MM.1S (cell line): ENCODE results near the gene SLFN5.

Experiments
- DNase-seq: peaks from one replicate; pipeline ENCODE4 v3.0.0-alpha.2; 2015
- H2AFZ ChIP-seq: fragments of 300-600 bp; sonication (generic); 2 replicates; pipeline ENCODE4 v1.6.0; 2016; ENCODE audit warnings: antibody characterized with exemption, low read length
- H3F3A ChIP-seq: fragments of 300-600 bp; sonication (generic); 2 replicates; pipeline ENCODE4 v1.6.1; 2016; ENCODE audit warnings: mild to moderate bottlenecking, antibody characterized with exemption, low read length, moderate library complexity, mixed read lengths; ENCODE audit not compliant: insufficient read depth
- H3K27ac ChIP-seq: fragments of 300-600 bp; sonication (generic); 2 replicates; pipeline ENCODE4 v1.5.1; 2016; ENCODE audit warnings: mild to moderate bottlenecking, low read length
- H3K27me3 ChIP-seq: fragments of 300-600 bp; sonication (generic); replicated peaks from 2 replicates; pipeline ENCODE4 v1.6.0; 2016; ENCODE audit warnings: low read length; ENCODE audit not compliant: insufficient read depth
- H3K36me3 ChIP-seq: fragments of 300-600 bp; sonication (generic); replicated peaks from 2 replicates; pipeline ENCODE4 v1.6.1; 2016; ENCODE audit warnings: mild to moderate bottlenecking, low read length, mixed read lengths; ENCODE audit not compliant: insufficient read depth
- H3K4me1 ChIP-seq: fragments of 300-600 bp; sonication (generic); 2 replicates; pipeline ENCODE4 v1.6.1; 2016; ENCODE audit warnings: low read length, mixed read lengths
- H3K4me2 ChIP-seq: fragments of 300-600 bp; sonication (generic); 2 replicates; pipeline ENCODE4 v1.6.0; 2016; ENCODE audit warnings: low read depth, low read length
- H3K4me3 ChIP-seq: fragments of 300-600 bp; sonication (generic); 2 replicates; pipeline ENCODE4 v1.5.1; 2016; ENCODE audit warnings: low read length, mixed read lengths
- H3K79me2 ChIP-seq: fragments of 300-600 bp; sonication (generic); 2 replicates; pipeline ENCODE4 v1.6.1; 2016; ENCODE audit warnings: mixed run types, low read length, mixed read lengths
- H3K9ac ChIP-seq: fragments of 300-600 bp; sonication (generic); 2 replicates; pipeline ENCODE4 v1.6.1; 2016; ENCODE audit warnings: low read length, mixed read lengths
- H3K9me2 ChIP-seq: fragments of 300-600 bp; sonication (generic); replicated peaks from 2 replicates; pipeline ENCODE4 v1.6.1; 2016; ENCODE audit warnings: mild to moderate bottlenecking, low read length, mixed read lengths; ENCODE audit not compliant: insufficient read depth
- H3K9me3 ChIP-seq: fragments of 300-600 bp; sonication (generic); replicated peaks from 2 replicates; pipeline ENCODE4 v1.6.1; 2016; ENCODE audit warnings: mild to moderate bottlenecking, low read length, mixed read lengths; ENCODE audit not compliant: insufficient read depth
- H4K20me1 ChIP-seq: fragments of 300-600 bp; sonication (generic); 2 replicates; pipeline ENCODE4 v1.6.1; 2016; ENCODE audit warnings: mild to moderate bottlenecking, low read length, moderate library complexity, mixed read lengths; ENCODE audit not compliant: insufficient read depth
- EZH2 ChIP-seq: fragments of 300-600 bp; sonication (generic); optimal IDR thresholded peaks from 2 replicates; pipeline ENCODE3; 2017; ENCODE audit warnings: low read depth, mild to moderate bottlenecking, antibody characterized with exemption, low read length, mixed read lengths
- EZH2phosphoT487 ChIP-seq: fragments of 300-600 bp; sonication (generic); IDR thresholded peaks from 2 replicates; pipeline ENCODE4 v1.6.1; 2018; ENCODE audit warnings: antibody characterized with exemption, low read length
- TF ChIP-seq, protein P1 (sequence below): fragments of 300-600 bp; sonication (generic); IDR thresholded peaks from 2 replicates; pipeline ENCODE4 v1.5.1; 2016; ENCODE audit warnings: antibody characterized with exemption, low read length, mixed read lengths

The SLFN5 gene

DNA sequence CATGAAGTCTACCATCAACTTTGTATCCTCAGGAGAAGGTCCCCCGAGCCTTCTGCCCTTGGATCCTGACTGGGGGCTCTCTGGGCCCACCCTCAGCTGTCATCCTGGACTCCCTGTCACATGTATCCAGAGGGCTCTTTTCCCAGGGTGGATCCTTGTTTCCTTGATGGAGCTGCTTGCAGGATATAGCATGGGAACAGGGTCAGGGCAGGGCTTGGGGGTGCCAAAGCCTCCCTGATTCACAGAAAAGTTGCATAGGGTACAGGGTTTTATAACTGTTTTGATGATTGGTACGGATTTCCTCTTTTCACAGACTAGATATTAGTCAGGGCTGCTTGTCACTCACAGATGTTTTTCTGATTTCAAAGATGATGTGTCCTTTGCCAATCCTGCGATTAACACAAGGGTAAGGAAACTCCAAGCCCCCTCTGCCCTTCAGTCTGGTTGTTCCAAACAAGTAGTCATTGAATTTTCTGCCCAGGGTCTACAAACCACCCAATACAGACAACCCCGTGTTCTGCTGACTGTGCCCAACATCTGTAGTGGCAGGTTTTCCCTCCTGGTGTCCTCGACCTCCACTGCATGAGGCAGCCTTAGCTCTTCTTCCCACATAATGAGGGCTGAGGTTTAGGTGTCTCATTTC is 28.1 kb upstream of the SLFN5 start:
- H3K9me3 ChIP-seq = no peaks in the 10 kb centered on the region
- H3K27me3 ChIP-seq = no peaks in the 10 kb centered on the region
- DNase-seq = no peak
- no peak overlapping the region for H3K4me3 ChIP-seq
- H3K27ac ChIP-seq = no peak overlapping the region
- no peak overlapping the region for H2AFZ ChIP-seq
- no peak overlapping the region for H3K9ac ChIP-seq
- H3F3A ChIP-seq = no peaks in the 10 kb centered on the region
- peaks cover 10% of the 10 kb centered on the region for H3K4me1 ChIP-seq
- no peaks in the 10 kb centered on the region for H3K36me3 ChIP-seq
- H4K20me1 ChIP-seq = no peaks in the 10 kb centered on the region
- no peaks in the 10 kb centered on the region for H3K79me2 ChIP-seq
- no peaks in the 10 kb centered on the region for H3K9me2 ChIP-seq
- H3K4me2 ChIP-seq = no peak overlapping the region
- no peak for TF ChIP-seq EZH2phosphoT487
- no peak for TF ChIP-seq EZH2
- TF ChIP-seq, protein P1, sequence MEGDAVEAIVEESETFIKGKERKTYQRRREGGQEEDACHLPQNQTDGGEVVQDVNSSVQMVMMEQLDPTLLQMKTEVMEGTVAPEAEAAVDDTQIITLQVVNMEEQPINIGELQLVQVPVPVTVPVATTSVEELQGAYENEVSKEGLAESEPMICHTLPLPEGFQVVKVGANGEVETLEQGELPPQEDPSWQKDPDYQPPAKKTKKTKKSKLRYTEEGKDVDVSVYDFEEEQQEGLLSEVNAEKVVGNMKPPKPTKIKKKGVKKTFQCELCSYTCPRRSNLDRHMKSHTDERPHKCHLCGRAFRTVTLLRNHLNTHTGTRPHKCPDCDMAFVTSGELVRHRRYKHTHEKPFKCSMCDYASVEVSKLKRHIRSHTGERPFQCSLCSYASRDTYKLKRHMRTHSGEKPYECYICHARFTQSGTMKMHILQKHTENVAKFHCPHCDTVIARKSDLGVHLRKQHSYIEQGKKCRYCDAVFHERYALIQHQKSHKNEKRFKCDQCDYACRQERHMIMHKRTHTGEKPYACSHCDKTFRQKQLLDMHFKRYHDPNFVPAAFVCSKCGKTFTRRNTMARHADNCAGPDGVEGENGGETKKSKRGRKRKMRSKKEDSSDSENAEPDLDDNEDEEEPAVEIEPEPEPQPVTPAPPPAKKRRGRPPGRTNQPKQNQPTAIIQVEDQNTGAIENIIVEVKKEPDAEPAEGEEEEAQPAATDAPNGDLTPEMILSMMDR = no peak

DNA sequence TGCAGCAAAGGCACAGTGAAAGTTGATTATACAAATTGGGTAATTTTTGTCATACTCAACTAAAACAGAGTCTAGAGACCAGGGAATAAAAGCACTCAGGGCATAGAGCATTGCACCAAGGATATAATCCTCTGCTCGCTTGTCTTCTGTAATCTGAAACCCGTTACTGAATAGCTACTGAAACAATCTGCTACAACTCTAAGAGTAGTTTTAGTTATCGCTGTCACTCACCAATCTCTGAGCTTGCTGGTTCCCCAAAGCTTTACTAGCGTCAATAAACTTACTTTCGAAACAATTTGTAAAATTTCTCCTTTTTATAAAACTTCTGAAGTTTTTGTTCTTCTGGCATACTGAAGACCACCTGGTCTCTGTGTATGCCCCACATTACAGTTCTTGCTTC is 25.8 kb upstream of the SLFN5 start:
- H3F3A ChIP-seq = no peaks in the 10 kb centered on the region
- H4K20me1 ChIP-seq = no peaks in the 10 kb centered on the region
- TF ChIP-seq, protein P1 = no peak
- no peak for TF ChIP-seq EZH2phosphoT487
- no peak for TF ChIP-seq EZH2
- H3K36me3 ChIP-seq = no peaks in the 10 kb centered on the region
- H3K9ac ChIP-seq = no peak overlapping the region
- no peaks in the 10 kb centered on the region for H3K79me2 ChIP-seq
- H3K27me3 ChIP-seq = no peaks in the 10 kb centered on the region
- no peak for DNase-seq
- H3K4me2 ChIP-seq = no peak overlapping the region
- no peak overlapping the region for H2AFZ ChIP-seq
- no peak overlapping the region for H3K4me3 ChIP-seq
- H3K27ac ChIP-seq = no peak overlapping the region
- H3K9me3 ChIP-seq = no peaks in the 10 kb centered on the region
- H3K9me2 ChIP-seq = no peaks in the 10 kb centered on the region
- H3K4me1 ChIP-seq = peaks cover 10% of the 10 kb centered on the region

DNA sequence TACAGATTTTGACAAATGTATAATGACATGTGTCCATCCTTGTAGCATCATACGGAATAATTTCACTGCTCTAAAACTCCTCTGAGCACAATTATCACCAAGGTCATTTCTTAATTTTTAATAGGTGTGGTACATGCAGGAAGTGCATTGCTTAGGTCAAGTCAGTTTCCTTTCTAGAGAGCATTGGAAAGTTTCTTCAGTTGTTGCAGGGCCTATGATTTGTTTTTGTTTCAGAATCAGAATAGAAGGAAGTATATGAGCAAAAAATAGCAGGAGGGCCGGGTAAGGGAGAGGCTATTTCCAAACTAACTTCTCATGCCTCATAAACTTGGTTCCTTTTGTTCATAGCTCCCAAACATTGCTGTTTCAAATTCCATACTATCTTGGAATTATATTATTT is 24.0 kb upstream of the SLFN5 start:
- Histone ChIP-seq H3K27ac (no peak overlapping the region), H3K79me2 (no peaks in the 10 kb centered on the region), H3K9ac (no peak overlapping the region), H3F3A (no peaks in the 10 kb centered on the region), H3K27me3 (no peaks in the 10 kb centered on the region), H3K4me3 (no peak overlapping the region), H3K9me3 (no peaks in the 10 kb centered on the region), H3K4me1 (peaks cover 10% of the 10 kb centered on the region), H3K4me2 (peak overlapping the region; percentile 14; the same call in 1 of the 2 replicates), H3K36me3 (no peaks in the 10 kb centered on the region), H2AFZ (no peak overlapping the region), H3K9me2 (no peaks in the 10 kb centered on the region), H4K20me1 (no peaks in the 10 kb centered on the region)
- DNase-seq = peak; percentile 52
- no peak for TF ChIP-seq EZH2
- TF ChIP-seq EZH2phosphoT487 = no peak
- TF ChIP-seq, protein P1 = no peak
